Body of pancreas (tissue), 4 donors: ENCODE data around the gene MAP3K7. TPM values are rescaled to one million over a fixed set of nuclear protein-coding genes. Genes with fewer than 3 reads are reported as not detected.

Experiments
- ATAC-seq: fragments of 150-250 bp; one replicate; pipeline ENCODE4 v1.9.1; 2016
- DNase-seq, 4 donors: peaks; one replicate each; pipeline ENCODE4 v3.0.0-alpha.2; 2019
- H3K27ac ChIP-seq, 4 donors: fragments of 200-600 bp; sonication (generic); 1 replicate in 3 of 4; 2 replicates in 1 of 4; pipeline versions ENCODE4 v1.5.1 to v1.6.1; 2016 to 2019; ENCODE audit warnings: mild to moderate bottlenecking in 1 of 4, mixed read lengths in 1 of 4, moderate library complexity in 1 of 4
- H3K27me3 ChIP-seq, 2 donors: fragments of 200-600 bp; sonication (generic); one replicate each; pipeline ENCODE4 v1.6.0; 2016; ENCODE audit warnings: mild to moderate bottlenecking in 1 of 2
- H3K36me3 ChIP-seq, 2 donors: fragments of 200-600 bp; sonication (generic); replicated peaks in 1 of 2; 2 replicates each; pipeline ENCODE4 v1.5.1; 2016; ENCODE audit warnings: low read depth in 2 of 2; ENCODE audit not compliant: insufficient read depth in 1 of 2
- H3K4me1 ChIP-seq: fragments of 200-600 bp; sonication (generic); one replicate; pipeline ENCODE4 v1.6.0; 2016
- H3K4me3 ChIP-seq, 2 donors: fragments of 200-600 bp; sonication (generic); 1 replicate in 1 of 2; 2 replicates in 1 of 2; pipeline ENCODE4 v1.5.1; 2016 to 2019
- H3K9me3 ChIP-seq, 3 donors: fragments of 200-600 bp; sonication (generic); 1 replicate in 2 of 3; 2 replicates in 1 of 3; pipeline ENCODE4 v1.5.1; 2016
- CTCF ChIP-seq, 7 experiments: fragments of 450-650 bp in 4 of 7; fragments of 200-600 bp in 3 of 7; sonication (generic) in 3 of 7; IDR thresholded peaks; one replicate each; pipeline ENCODE4 v1.5.1; 2016 to 2019; ENCODE audit warnings: antibody characterized with exemption in 7 of 7
- POLR2A ChIP-seq, 3 donors: fragments of 450-650 bp; IDR thresholded peaks; one replicate each; pipeline ENCODE4 v1.6.1; 2016; ENCODE audit warnings: antibody characterized with exemption in 3 of 3, mild to moderate bottlenecking in 2 of 3
- WGBS, 2 donors: methylation state at CpG; one replicate each; pipeline ENCODE4 v1.1.5; 2017; 5-methylcytosine and 5-hydroxymethylcytosine counted together
- intact Hi-C: fragments of 100-400 bp; cut with DNase I; formaldehyde crosslinking; loops from one replicate; pipeline ENCODE4 v1.15.1; 2023
- total RNA-seq, 2 donors: library from RNA; depleted of rRNA; stranded (reverse); fragments of >200 nt; gene quantifications; one replicate each; pipeline ENCODE4 v1.1.0, GENCODE V29; 2016

MAP3K7 gene
- total RNA-seq, 2 donors from 2014 or later = 7.3 to 16.1 TPM

- Histone ChIP-seq H3K4me3 (no peak overlapping the region), H3K9me3 (no peaks in the 10 kb centered on the region), H3K27me3 (no peaks in the 10 kb centered on the region), H3K4me1 (no peaks in the 10 kb centered on the region), H3K27ac (no peak overlapping the region), H3K36me3 (no peaks in the 10 kb centered on the region)
- 81 to 87% methylated on average over 6 of the region's 6 CpGs for WGBS, 2 donors
- ATAC-seq (no peak), DNase-seq (no peak)
- TF ChIP-seq POLR2A (IDR thresholded peaks at IDR 0.05) (no peak), CTCF (IDR thresholded peaks at IDR 0.05) (no peak)
- intact Hi-C loops = no loop called here
Observed at GRCh38 chr6:90492798-90493197, 94.1 kb downstream of the MAP3K7 start.

- intact Hi-C loops = no loop called here
- no peak overlapping the region for H3K27ac ChIP-seq
- no peak for DNase-seq
- H3K4me3 ChIP-seq = no peak overlapping the region
- ATAC-seq = no peak
- TF ChIP-seq CTCF (IDR thresholded peaks at IDR 0.05) = no peak
- no peak for TF ChIP-seq POLR2A (IDR thresholded peaks at IDR 0.05)
- H3K9me3 ChIP-seq = no peaks in the 10 kb centered on the region
- H3K27me3 ChIP-seq = no peaks in the 10 kb centered on the region
- H3K4me1 ChIP-seq = no peaks in the 10 kb centered on the region
- H3K36me3 ChIP-seq = no peaks in the 10 kb centered on the region
- 48 to 55% methylated on average over 1 of the region's 1 CpG for WGBS, 2 donors
Observed at GRCh38 chr6:90492369-90492768, 94.5 kb downstream of the MAP3K7 start.

GRCh38 chr6:90490030-90490716 lies 96.7 kb downstream of the MAP3K7 start:
- DNase-seq = no peak
- TF ChIP-seq CTCF (IDR thresholded peaks at IDR 0.05) = no peak
- no peak for TF ChIP-seq POLR2A (IDR thresholded peaks at IDR 0.05)
- H3K27me3 ChIP-seq = no peaks in the 10 kb centered on the region
- H3K4me3 ChIP-seq = no peak overlapping the region
- H3K9me3 ChIP-seq = no peaks in the 10 kb centered on the region
- intact Hi-C loops = no loop called here
- 71 to 73% methylated on average over 4 of the region's 4 CpGs for WGBS, 2 donors
- H3K27ac ChIP-seq = no peak overlapping the region
- no peak for ATAC-seq
- H3K4me1 ChIP-seq = no peaks in the 10 kb centered on the region
- no peaks in the 10 kb centered on the region for H3K36me3 ChIP-seq

- H3K36me3 ChIP-seq = no peaks in the 10 kb centered on the region
- no peak for ATAC-seq
- no peaks in the 10 kb centered on the region for H3K9me3 ChIP-seq
- H3K27ac ChIP-seq = no peak overlapping the region
- no peaks in the 10 kb centered on the region for H3K27me3 ChIP-seq
- intact Hi-C loops = no loop called here
- TF ChIP-seq CTCF (IDR thresholded peaks at IDR 0.05) = no peak
- no peak for TF ChIP-seq POLR2A (IDR thresholded peaks at IDR 0.05)
- no peaks in the 10 kb centered on the region for H3K4me1 ChIP-seq
- no peak overlapping the region for H3K4me3 ChIP-seq
- DNase-seq = no peak
Observed at GRCh38 chr6:90488816-90489215, 98.1 kb downstream of the MAP3K7 start.

- Histone ChIP-seq H3K27ac (no peak overlapping the region), H3K27me3 (no peaks in the 10 kb centered on the region), H3K36me3 (no peaks in the 10 kb centered on the region), H3K9me3 (no peaks in the 10 kb centered on the region), H3K4me3 (no peak overlapping the region), H3K4me1 (no peaks in the 10 kb centered on the region)
- WGBS, 2 donors = 72 to 83% methylated on average over 4 of the region's 4 CpGs
- intact Hi-C loops = no loop called here
- DNase-seq (no peak), ATAC-seq (no peak)
- TF ChIP-seq CTCF (IDR thresholded peaks at IDR 0.05) (no peak), POLR2A (IDR thresholded peaks at IDR 0.05) (no peak)
Observed at GRCh38 chr6:90485635-90486277, 101.1 kb downstream of the MAP3K7 start.
